ENCODE measurements around the gene RAD51C.

RAD51C gene

DNA sequence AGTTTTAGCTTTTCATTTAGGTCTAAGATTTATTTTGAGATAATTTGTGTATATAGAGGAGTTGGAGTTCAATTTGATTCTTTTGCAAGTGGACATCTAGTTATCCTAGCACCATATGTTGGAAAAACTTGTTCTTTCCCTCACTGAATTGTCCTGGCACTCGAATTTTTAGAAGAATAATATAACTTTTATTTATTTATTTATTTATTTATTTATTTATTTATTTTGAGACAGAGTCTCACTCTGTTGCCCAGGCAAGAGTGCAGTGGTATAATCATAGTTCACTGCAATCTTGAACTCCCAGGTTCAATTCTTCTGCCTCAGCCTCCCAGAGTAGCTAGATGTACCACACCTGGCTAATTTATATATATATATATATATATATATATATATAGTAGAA is 92.7 kb downstream of the RAD51C start:
- no peak for DNase-seq
- Histone ChIP-seq H3K36me3 (peaks cover 3% of the 10 kb centered on the region; the same call in 1 of the 2 replicates), H3K27me3 (ENCODE audit: insufficient read depth, low read depth, severe bottlenecking) (no peaks in the 10 kb centered on the region), H3K4me3 (ENCODE audit: low read depth, low read length) (no peak overlapping the region), H3K27ac (no peak overlapping the region), H3K9me3 (ENCODE audit: severe bottlenecking) (no peaks in the 10 kb centered on the region)
- TF ChIP-seq, protein P1, sequence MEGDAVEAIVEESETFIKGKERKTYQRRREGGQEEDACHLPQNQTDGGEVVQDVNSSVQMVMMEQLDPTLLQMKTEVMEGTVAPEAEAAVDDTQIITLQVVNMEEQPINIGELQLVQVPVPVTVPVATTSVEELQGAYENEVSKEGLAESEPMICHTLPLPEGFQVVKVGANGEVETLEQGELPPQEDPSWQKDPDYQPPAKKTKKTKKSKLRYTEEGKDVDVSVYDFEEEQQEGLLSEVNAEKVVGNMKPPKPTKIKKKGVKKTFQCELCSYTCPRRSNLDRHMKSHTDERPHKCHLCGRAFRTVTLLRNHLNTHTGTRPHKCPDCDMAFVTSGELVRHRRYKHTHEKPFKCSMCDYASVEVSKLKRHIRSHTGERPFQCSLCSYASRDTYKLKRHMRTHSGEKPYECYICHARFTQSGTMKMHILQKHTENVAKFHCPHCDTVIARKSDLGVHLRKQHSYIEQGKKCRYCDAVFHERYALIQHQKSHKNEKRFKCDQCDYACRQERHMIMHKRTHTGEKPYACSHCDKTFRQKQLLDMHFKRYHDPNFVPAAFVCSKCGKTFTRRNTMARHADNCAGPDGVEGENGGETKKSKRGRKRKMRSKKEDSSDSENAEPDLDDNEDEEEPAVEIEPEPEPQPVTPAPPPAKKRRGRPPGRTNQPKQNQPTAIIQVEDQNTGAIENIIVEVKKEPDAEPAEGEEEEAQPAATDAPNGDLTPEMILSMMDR (IDR thresholded peaks at IDR 0.05; ENCODE audit: low read depth, low read length): no peak

All from WERI-Rb-1 (cell line).